Posterior cingulate gyrus (tissue), 11 donors: ENCODE data around the gene ARHGAP31.
"Not testable (repeated sequence)": the region's sequence is repeated elsewhere in the genome, so short reads cannot be mapped to it uniquely, and the experiment has no call there.

Source experiments
- DNase-seq, 10 donors: peaks; one replicate each; pipeline versions ENCODE4 v3.0.0 to v3.0.0-alpha.2; 2020 to 2021; ENCODE audit warnings: mixed read lengths in 3 of 10
- intact Hi-C: fragments of 100-400 bp; cut with DNase I; formaldehyde crosslinking; loops from one replicate; pipeline ENCODE4 v1.15.1; 2023

Gene ARHGAP31

GRCh38 chr3:119294696-119295671, 801 bp downstream of the ARHGAP31 start:
- intact Hi-C loops, result no loop called here
- peak in 4 of 10 donors; percentile 17 to 90 (median 47) for DNase-seq

GRCh38 chr3:119295816-119296726, 1.9 kb downstream of the ARHGAP31 start:
- no peak for DNase-seq
- intact Hi-C loops, result no loop called here

GRCh38 chr3:119296727-119297122, 2.5 kb downstream of the ARHGAP31 start:
- intact Hi-C loops, result no loop called here
- no peak for DNase-seq

- peak in 1 of 10 donors; percentile 68 for DNase-seq
- intact Hi-C loops, result no loop called here
Observed at GRCh38 chr3:119297169-119297568, 3.0 kb downstream of the ARHGAP31 start.

- intact Hi-C loops, result no loop called here
- DNase-seq, result no peak
Observed at GRCh38 chr3:119298565-119298941, 4.4 kb downstream of the ARHGAP31 start.

- peak in 2 of 10 donors; percentile 21 to 71 for DNase-seq
Observed at GRCh38 chr3:119300991-119301391, 6.8 kb downstream of the ARHGAP31 start.

GRCh38 chr3:119301662-119302061, 7.5 kb downstream of the ARHGAP31 start:
- intact Hi-C loops, result no loop called here
- DNase-seq, result peak in 1 of 10 donors; percentile 72

More at GRCh38 chr3:119300991-119301391, 6.8 kb downstream of the ARHGAP31 start:
- intact Hi-C loops, result no loop called here

GRCh38 chr3:119302697-119303551, 8.7 kb downstream of the ARHGAP31 start:
- intact Hi-C loops, result no loop called here
- no peak for DNase-seq

GRCh38 chr3:119304201-119304713, 10.1 kb downstream of the ARHGAP31 start:
- intact Hi-C loops, result no loop called here
- no peak for DNase-seq

GRCh38 chr3:119305286-119305685, 11.1 kb downstream of the ARHGAP31 start:
- intact Hi-C loops, result no loop called here
- no peak for DNase-seq

- DNase-seq, result not testable (repeated sequence)
Observed at GRCh38 chr3:119306378-119306777, 12.2 kb downstream of the ARHGAP31 start.

GRCh38 chr3:119308355-119308754, 14.2 kb downstream of the ARHGAP31 start:
- intact Hi-C loops, result no loop called here
- no peak for DNase-seq

More at GRCh38 chr3:119306378-119306777, 12.2 kb downstream of the ARHGAP31 start:
- intact Hi-C loops, result not testable (repeated sequence)

GRCh38 chr3:119309591-119309990, 15.4 kb downstream of the ARHGAP31 start:
- DNase-seq, result no peak

GRCh38 chr3:119310071-119310470, 15.9 kb downstream of the ARHGAP31 start:
- intact Hi-C loops, result no loop called here
- no peak for DNase-seq

More at GRCh38 chr3:119309591-119309990, 15.4 kb downstream of the ARHGAP31 start:
- intact Hi-C loops, result no loop called here

GRCh38 chr3:119311081-119311925, 17.1 kb downstream of the ARHGAP31 start:
- intact Hi-C loops, result no loop called here
- DNase-seq, result no peak

GRCh38 chr3:119313461-119313860, 19.3 kb downstream of the ARHGAP31 start:
- intact Hi-C loops, result no loop called here
- DNase-seq, result no peak

- intact Hi-C loops, result no loop called here
Observed at GRCh38 chr3:119314821-119315220, 20.6 kb downstream of the ARHGAP31 start.

GRCh38 chr3:119315600-119316312, 21.6 kb downstream of the ARHGAP31 start:
- intact Hi-C loops, result no loop called here
- DNase-seq, result no peak

More at GRCh38 chr3:119314821-119315220, 20.6 kb downstream of the ARHGAP31 start:
- no peak for DNase-seq
